Measurements from ENCODE around the gene TAX1BP3.

TAX1BP3 gene

DNA sequence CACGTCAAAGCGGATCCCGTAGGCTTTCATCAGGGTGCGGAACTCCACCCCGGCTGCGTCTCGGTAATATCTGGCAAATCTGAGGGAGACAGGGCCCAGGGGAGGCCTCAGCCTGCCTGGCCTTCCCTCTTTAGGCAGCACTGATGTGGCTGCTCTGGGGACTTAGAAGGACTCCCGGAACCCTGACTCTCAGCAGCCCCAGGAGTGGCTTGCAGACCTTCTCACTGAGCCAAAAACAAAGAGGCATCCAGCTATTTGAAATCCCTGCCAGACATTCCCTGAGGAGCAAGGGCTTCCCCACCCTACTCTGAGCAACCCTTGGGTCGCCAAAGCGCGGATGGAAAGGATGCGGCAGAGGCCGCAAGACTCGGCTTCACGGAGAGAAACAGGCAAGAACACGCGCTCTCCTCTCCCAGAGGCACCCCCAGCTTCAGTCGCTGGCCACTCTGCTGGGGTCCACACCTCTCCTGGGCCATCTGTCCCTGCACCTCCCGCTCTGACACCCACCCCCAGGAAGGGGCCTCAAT is 19.7 kb upstream of the TAX1BP3 start:
- no peak for DNase-seq

DNA sequence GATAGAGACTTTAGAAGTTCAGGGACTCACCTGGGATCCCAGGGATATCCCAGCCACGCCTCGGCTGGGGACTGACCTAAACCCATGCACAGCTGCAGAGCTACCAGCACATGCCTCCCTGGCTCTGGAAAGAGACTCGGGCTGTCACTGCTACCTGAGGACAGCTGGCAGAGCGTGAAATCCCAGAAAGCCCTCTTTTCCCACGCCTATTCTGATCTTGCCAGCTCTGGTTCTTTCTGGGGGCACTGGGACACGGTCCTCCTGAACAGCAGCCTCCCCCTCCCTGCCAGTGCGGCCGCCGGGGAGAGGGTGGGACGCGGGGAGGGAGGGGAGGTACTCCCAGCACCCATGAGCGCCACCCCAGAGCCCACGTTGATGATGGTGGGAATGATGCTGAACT is 16.8 kb upstream of the TAX1BP3 start:
- DNase-seq, result no peak

DNA sequence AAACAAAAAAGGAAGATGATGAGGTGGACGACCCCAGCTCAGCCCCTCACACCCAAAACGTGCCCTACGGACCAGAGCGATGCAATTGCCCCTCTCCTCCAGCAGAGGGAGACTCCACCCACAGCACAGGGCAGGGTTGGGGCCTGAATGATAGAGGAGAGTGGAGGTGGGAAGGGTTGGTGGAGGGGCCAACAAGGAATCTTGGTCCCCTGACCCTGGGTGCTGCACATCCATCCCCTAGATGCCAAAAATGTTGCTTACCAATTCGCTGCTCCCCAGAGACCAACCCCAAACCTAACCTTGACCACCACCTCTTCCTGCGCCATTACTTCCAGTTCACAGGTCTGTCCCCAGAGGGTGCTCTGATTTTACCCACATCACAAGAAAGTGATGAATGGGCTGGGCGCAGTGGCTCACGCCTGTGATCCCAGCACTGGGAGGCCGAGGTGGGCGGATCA is 14.7 kb upstream of the TAX1BP3 start:
- peak; percentile 60 for DNase-seq

DNA sequence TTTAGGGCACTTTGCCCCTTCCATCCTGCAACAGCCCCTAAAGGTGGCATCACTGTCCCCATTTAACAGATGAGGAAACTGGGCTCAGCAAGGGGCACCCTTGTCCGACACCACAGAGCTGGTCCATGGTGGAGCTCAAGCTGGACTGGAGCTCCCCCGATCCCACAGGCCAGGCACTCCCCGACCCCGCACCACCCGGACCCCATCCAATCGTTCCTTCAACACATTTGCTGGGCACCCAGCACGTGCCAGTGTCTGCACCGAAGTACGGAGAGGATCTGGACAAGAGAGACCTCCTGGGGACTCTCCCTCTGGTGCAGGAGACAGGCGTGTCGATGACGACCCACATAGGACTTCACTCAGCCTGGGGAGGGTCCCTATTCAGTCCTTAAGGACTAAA is 13.7 kb upstream of the TAX1BP3 start:
- no peak for DNase-seq

DNA sequence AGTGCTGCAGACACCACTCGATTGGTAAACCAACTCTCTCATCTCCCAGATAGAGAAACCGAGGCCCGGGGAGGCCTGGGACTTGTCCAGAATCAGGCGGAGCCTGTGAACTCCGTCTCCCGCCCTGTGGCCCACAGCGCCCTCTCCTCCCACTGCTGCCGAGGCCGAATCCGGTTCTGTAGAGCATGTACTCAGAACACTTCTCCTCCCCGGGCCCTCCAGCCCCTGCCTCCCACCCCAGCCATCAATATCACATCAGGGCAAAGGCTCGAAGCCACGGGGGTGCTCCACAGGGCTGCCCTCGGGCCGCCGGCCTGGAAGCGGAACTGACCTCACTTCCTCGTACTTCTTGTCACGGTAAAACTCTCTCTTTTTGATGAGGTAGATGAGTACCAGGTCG is 13.2 kb upstream of the TAX1BP3 start:
- no peak for DNase-seq

DNA sequence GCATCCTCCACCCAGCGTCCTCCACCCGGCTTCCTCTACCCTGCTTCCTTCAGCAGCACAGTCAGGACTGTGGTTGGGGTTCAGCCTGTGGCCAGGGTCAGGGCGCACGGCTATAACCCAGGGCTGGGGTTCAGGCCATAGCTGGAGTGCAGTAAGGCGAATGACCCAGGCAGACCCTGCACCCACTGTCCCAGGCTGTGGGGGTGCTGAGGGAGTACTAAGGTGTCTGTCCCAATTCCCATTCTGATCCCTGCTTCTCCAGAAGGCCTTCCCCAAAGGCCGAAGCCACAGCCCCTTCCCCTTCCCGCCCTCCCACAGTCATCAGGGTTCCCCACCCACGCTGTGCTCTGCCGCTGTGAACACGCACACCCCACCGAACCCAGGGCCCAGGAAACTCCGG is 12.7 kb upstream of the TAX1BP3 start:
- DNase-seq, result no peak

DNA sequence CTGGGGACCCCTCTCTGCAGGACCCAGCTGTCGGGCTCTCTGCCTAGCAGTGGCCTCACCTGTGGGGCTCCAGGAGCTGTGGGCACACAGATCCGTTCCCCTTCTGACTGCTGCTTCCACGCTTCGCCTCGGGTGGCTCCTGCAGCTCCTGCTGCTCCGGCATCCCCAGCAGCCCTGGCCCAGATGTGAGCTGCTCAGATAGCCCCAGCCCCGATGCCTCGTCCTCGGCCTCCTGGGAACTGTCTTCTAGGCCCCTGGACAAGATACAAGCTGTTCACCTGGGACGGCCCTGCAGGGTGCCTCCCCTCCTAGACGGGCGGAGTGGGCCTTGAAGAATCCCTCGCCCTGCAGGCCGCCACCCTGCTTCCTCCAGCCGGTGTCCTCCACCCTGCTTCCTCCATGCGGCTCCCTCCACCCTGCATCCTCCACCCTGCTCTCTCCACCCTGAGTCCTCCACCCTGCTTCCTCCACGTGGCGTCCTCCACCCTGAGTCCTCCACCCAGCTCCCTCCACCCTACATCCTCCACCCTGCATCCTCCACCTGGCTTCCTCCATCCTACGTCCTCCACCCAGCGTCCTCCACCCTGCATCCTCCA is 11.3 kb upstream of the TAX1BP3 start:
- no peak for DNase-seq

DNA sequence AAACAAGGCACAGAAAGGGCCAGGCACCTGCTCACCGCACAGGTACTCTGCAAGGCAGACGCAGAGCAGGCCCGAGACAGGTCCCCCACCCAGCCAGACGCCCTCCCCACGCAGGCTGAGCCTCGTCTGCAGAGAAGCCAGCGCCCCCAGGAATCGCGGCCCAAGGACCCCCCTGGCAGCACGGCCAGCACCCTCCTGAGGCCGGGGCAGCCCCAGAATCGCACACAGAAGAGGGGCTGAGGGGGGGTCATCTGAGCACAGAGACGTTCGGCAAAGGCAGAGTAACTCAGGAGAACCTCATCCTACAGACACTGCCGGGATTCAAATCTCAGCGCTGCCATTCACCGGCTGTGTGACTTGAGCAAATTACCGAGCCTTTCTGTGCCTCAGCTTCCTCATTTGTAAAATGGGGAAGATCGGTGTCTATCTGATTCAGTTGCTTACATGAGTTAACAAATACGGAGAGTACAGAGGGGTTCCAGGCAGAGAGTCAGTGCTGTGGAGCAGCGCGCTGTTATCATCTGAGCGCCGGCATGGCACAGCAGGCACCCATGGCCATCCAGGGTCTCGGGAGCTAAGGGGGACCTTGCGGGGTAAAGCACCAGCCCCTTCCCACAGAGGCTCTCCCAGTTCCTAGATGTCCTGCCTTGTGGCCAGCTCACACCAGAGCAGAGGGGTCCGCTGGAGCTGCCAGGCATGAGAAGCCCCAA is 10.6 kb upstream of the TAX1BP3 start:
- peak; percentile 18 for DNase-seq

DNA sequence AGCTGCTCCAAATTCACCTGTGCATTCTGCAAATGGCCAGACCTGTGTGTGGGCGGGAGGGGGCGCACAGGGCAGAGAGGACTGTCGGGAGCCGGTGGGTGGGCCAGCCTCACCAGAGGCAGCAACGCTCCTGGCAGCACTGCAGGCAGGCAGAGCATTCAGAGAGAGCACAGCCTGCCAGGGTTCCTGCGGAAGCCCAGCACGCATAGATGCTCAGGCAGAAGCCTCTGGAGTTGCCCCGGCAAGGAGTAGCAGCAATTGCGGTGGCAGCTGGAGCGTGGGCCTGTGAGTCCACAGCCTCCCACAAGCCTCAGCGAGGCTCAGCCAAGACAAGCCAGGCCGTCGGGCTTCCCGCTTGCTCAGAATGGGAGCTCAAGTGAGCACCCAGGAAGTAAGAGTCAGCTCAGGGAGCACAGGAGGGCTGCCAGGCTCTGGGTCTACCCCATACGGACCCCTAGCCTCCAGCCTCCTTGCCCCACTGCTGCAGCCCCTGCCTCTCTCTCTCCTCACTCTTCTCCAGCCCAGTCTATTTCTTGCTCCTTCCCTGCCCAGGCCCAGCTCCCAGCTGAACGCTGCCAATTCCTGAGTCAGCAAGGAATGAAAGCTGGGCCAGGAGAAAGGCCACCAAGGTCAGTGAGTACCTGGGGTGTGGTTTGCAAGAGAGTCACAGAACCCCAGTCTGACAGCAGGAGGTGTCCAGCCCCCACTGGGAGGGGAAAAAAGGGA is 9.9 kb upstream of the TAX1BP3 start:
- DNase-seq, result no peak

DNA sequence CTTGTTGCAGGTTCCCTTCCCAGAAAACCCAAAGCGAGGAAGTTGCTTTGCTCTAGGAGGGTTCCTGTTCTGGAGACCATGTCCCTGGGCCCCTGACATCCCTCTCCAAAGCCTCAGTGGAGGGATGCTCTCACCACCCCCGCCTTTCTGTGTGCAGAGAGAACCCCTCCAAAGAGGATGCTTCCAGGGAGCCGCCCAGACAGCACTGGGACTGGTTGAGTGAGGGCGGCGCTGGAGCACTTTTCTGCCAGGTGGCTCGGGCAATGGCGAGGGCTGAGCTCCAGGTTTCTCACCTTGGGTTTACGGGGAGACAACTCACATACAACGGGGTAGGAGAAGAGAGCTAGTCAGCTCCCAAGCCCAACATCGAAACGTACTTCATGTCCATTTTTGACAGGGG is 7.5 kb upstream of the TAX1BP3 start:
- no peak for DNase-seq

DNA sequence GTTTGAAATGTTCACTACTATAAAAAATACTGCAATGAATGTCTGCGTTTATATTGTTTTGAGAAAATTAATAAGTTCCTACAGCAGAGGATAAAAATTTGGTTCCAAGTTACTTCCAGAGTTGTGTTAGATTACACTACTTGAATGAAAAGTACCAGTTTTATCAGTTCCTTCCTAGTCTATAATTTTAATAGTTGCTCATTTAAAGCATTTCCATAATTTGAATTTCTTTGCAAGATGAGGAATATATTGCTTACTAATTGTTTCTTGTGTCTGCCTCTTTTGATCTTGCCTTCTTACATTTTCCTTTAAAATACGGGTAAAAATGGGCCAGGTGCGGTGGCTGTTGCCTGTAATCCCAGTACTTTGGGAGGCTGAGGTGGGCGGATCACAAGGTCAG is 4.2 kb upstream of the TAX1BP3 start:
- DNase-seq, result no peak

DNA sequence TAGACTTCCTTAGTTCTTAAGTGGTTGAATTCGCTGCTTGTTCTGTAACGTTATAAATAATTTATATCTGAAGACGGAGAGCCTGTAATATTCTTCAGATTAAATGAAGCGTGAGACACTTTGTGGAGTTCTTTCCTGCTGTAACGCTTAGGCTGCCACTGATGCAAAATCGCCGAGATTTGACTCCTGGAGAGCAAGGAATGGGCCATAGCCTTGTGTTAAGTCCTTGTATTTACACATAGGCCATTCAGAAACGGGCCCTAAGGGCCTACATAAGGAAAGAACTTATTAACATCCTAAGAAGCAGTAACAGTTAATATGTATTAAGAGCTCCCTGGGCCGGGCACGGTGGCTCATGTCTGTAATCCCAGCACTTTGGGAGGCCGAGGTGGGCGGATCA is 1.2 kb upstream of the TAX1BP3 start:
- no peak for DNase-seq

DNA sequence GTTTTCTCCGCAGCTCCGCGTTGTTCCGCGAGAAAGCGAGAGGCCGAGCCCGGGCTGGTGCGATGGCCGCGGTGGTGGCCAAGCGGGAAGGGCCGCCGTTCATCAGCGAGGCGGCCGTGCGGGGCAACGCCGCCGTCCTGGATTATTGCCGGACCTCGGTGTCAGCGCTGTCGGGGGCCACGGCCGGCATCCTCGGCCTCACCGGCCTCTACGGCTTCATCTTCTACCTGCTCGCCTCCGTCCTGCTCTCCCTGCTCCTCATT is 638 bp upstream of the TAX1BP3 start:
- DNase-seq, result no peak

DNA sequence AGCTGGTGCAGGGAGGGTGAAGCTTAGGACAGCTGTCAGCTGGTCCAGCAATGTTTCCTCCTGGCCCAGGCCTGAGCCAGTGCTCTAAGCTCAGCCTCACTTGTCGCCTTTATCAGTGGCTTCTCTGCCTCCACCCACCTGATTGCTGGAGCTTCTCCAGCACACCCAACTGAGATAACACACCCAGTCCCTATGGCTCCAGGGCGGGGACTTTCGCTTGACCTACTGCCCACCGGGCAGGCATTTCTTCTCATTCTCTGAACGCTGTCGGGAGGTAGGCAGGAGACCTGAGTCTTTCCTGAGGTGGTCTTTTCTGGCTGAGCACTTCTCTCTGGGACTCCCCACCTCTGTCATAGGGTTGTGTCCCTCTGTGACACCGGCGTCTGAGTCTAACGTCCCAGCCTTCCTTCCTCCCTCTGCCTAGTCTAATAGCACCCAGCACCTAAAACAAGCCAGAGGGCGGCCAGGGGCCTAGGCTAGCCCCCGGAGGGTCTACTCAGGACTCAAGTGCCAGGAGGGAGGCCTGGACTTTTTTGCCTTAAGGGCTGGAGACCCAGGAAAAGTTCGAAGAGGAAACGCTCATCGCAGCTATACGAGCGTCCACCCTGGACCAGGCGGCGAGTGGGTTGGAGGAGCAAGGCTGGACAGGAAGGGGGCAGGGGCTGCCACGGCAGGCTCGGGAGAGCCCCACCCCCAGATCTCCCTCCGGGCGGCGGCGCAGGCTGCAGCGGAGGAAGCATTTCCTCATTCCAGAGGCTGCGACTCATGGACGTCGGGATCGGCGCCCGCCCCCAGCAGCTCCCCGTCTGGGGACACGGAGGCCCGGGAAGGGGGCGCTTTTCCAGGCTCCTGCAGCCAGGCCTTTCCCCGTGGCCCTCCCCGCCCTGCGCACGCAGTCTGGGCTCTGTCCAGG is 756 bp downstream of the TAX1BP3 start:
- DNase-seq, result peak; percentile 64

DNA sequence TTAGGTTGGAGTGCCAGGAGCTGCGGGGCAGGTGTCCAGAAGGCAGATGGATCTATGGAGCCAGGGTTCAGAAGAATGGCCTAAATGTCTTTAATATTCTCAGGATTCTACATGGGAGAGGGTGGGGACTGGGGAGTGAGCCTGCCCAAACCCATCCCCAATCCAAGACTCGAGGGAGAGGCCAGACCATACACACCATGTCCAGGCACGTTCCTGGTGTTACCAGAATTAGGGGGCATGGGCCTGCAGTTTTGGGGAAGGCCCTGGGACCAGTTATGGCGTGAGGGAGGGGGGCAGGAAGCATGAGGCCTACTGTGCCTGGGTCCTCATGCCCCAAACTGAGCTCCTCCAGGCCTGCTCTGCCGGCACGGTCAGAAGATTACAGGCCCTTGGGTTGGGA is 1.9 kb downstream of the TAX1BP3 start:
- no peak for DNase-seq

DNA sequence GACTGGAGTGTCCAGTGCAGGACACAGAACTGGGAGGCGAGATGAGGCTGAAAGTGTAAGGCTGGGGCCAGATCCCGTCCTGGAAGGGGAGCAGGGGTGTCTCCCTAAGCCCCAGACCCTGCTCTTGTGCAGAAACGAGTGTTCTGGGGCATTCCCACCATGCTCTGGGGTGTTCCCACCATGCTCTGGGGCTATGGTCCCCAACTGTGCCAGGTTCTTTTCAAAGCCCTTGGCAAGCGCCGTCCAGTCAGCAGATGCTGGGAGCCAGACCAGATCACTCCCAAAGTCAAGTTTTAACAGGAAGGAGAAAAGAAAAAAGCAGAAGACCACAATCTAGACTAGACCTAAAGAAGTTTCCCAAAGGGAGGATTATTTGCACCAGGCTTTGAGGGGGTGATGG is 2.5 kb downstream of the TAX1BP3 start:
- no peak for DNase-seq

DNA sequence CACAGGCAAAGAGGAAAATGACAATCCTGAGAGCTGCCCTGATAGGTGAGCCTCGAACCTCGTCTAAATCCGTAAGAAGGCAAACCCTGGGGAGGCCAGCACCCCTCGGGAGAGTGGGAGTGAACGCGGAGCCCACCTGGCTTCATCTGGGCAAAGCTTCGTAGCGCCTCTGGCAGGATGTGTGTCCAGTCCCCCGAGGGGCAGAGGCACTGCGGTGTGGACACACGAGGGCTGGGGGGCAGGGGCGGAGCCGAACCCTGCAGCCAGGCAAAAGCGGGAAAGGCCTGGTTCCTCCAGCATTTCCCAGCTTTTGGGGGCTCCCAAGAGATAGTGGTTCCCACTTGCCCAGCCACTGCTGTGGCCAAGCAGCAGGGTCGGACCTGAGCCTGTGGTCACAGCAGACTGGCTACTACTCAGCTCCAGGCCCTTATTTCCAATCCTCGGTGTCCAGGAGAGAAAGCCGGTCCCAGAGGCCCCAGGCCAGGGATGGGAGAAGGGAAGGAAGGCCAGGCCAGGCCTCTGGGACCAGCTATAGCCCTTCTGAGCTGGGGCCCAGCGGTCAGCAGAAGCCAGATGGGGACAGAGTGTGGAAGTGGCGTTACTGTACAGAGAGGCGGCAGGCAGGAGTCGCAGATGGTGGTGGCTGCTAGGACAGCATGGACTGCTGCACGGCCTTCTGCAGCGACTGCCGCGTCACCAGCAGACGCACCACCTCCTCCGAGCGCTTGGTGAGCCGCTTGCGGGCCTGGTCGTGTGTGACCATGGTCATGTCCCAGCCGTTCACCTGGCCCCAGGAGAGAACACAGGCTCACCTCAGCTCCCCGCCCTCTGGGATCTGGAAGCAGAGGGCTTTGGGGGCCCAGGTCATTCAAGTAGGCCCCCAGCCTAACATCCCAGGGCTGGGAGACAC is 5.0 kb downstream of the TAX1BP3 start:
- no peak for DNase-seq

DNA sequence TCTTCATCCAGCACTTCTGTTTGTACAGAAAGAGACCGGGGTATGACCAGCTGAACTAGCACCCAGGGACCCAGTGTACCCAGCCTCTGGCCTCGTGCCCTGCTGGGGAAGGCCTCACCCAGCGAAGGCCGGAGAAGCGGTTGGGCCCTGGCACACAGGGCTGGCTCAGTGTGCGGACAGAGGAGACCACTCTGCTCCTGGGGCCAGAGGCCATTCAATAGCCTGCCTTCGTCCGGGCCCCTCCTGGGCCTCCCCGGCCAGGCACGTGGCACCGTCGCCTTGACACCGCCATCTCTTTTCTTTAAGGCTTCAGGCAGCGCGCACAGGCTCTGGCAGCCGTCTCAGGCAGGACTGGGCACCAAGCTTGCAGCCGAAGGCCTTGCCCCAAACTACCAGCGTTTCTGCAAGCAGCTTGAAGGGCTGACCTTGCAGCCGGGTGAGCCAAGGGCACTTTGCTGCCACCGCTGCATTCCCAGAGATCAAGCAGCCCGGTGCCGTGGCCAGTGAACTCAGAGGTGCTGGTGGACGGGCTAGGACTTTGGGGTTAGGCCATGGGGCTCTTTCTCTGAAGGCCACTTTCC is 8.0 kb downstream of the TAX1BP3 start:
- no peak for DNase-seq

DNA sequence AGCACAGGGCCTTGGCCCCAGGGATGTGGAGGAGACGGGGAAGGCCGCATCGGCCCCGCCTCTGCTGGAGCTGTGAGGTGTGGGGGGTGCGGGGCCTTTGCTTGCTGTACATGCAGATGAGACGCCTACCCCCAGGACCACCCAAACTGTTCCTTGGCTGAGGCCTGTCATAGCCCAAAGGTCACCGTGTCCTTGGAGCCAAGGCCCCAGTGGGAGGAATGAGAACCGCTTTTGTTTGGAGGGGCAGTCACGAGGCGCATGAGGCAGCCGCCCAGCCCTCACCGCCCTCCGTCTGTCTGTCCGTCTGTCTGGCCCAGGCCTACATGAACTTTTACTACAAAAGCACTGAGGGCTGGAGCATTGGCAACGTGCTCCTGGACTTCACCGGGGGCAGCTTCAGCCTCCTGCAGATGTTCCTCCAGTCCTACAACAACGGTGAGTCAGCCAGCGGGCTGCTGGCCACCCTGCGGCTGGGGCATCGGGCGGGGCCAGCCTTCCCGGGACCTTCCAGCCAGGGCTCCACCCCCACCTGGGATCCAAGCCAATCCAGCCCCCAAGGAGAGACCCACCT is 8.8 kb downstream of the TAX1BP3 start:
- no peak for DNase-seq

DNA sequence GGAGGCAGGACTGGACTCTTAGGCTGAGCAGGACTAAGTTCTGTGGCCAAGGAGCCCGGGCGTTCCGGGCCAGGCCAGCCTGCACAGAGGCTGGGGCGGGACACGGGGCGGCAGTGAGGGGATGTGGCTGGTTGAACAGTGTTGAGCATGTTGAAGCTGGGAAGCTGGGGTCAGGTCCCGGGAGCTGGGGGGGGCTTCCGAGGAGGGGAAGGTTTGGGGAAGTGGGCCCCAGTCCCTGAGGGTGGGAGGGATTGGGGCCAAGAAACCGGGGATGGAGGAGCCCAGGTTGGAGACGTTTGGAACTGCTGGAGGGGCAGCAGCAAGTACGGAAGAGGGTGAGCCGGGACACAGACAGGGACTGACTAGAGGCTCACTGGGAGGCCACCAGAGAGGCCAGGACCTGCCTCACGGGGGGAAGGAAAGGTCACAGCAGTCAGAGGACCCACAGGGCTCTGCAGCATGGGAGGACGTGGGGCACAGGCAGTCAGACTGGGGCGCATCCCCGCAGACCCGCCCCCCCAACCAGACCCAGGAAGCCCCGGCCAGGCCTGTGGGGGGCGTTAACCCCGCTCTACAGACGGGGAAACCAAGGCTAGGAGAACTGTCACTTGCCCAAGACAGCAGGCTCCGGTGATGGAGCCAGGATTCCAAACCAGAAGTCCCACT is 9.5 kb downstream of the TAX1BP3 start:
- DNase-seq, result no peak
